A549 (cell line): ENCODE measurements around the gene TAF1.

Experiments used
- CTCF ChIP-seq: fragments of >200 bp; sonication (Bioruptor Twin); formaldehyde crosslinking; IDR thresholded peaks from 3 replicates; pipeline ENCODE4 v1.5.1; 2016
- TF ChIP-seq, protein P1 (sequence below): fragments of 250-450 bp; sonication (Bioruptor Pico); IDR thresholded peaks from 2 replicates; pipeline ENCODE4 v1.5.0; 2021; ENCODE audit warnings: mild to moderate bottlenecking, moderate library complexity, borderline replicate concordance

- TF ChIP-seq, protein P1, sequence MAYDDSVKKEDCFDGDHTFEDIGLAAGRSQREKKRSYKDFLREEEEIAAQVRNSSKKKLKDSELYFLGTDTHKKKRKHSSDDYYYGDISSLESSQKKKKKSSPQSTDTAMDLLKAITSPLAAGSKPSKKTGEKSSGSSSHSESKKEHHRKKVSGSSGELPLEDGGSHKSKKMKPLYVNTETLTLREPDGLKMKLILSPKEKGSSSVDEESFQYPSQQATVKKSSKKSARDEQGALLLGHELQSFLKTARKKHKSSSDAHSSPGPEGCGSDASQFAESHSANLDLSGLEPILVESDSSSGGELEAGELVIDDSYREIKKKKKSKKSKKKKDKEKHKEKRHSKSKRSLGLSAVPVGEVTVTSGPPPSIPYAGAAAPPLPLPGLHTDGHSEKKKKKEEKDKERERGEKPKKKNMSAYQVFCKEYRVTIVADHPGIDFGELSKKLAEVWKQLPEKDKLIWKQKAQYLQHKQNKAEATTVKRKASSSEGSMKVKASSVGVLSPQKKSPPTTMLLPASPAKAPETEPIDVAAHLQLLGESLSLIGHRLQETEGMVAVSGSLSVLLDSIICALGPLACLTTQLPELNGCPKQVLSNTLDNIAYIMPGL (CRISPR knock-in tag) = no peak
- no peak for TF ChIP-seq CTCF
Observed at GRCh38 chrX:71454222-71454621, 88.1 kb downstream of the TAF1 start.
